Cardiac septum (tissue), 1 donor: Measurements from ENCODE around the gene NEK9. TPM values are rescaled to one million over a fixed set of nuclear protein-coding genes. Genes with fewer than 3 reads are reported as not detected.
"Not testable (repeated sequence)": the region's sequence is repeated elsewhere in the genome, so short reads cannot be mapped to it uniquely, and the experiment has no call there.

Source experiments
- DNase-seq: peaks from one replicate; pipeline ENCODE4 v3.0.0-alpha.2; 2020; ENCODE audit warnings: low spot score
- intact Hi-C: fragments of 100-400 bp; cut with DNase I; formaldehyde crosslinking; loops from one replicate; pipeline ENCODE4 v1.14.0; 2022
- long read RNA-seq: library from polyadenylated mRNA; unstranded; transcript quantifications from one replicate; pipeline ENCODE4 v2.0.0, GENCODE V29; 2021
- total RNA-seq: library from RNA; stranded (reverse); fragmentation: NEBNext Ultra II Directional; extraction: Animal tissue kit (Norgen Biotek cat#: 25700); gene quantifications from one replicate; pipeline ENCODE4 v1.2.1, GENCODE V29; 2021
- donor health status: DM: no; HTN: no; CAD: no.

Gene NEK9
- total RNA-seq: 115 TPM
- long read RNA-seq, full-length matches to known transcripts: 10 of 44 reads
- long read RNA-seq, partial matches to known transcripts: 16 of 44 reads
- long read RNA-seq, other reads (novel, unspliced or antisense): 18 of 44 reads

GRCh38 chr14:75126679-75127473 lies at the start of gene NEK9:
NEK9 (minus strand) TSS chr14:75127048; CDS start chr14:75126921, 127 bp downstream.
- DNase-seq: peak; percentile 95
- intact Hi-C loops: loop anchor here (5.0 kb wide), 1 partner anchor 50 kb away; the partner anchor contains the start of gene TMED10

DNA sequence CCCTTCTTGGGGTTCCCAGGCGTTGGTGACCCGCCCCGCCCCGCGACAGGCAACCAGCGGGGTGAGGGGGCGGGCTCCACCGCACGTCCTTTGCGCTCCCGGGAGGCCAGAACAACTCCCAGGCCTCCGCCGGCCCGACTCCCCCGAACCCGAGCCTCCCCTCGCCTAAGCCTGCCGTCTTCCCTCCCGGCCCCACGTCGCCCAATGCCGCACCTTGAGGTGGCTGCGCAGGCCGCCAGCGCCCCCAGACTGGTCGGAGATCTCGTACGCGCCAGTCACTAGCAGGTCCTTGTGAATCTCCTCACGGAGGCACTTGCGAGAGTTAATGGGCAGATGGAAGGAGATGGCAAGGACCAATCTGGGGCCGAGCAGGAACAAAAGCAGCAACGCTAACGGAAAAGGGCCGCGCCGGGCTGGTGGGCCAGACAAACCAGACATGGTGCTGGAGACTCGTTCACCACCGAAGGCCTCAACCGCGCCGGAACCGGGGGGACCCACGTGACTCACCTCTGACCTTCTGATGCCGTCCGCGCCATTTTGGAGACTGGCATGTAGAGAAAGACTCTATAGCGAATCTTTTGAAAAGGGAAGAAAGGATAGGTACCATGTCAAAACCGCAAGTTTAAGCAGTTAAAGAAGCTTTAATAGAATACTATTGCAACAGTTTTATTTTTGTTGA lies 49.4 kb upstream of the NEK9 start, which contains the start of gene TMED10:
Gene TMED10, minus strand, starts transcription at position 471 of the 679 bp plus-strand sequence. Its CDS starts 33 bp downstream, at position 438.
- DNase-seq: peak; percentile 94
- intact Hi-C loops: loop anchor here (2.0 to 5.0 kb wide), 3 partner anchors 49 to 119 kb away; partner anchors contain the start of gene NEK9

DNA sequence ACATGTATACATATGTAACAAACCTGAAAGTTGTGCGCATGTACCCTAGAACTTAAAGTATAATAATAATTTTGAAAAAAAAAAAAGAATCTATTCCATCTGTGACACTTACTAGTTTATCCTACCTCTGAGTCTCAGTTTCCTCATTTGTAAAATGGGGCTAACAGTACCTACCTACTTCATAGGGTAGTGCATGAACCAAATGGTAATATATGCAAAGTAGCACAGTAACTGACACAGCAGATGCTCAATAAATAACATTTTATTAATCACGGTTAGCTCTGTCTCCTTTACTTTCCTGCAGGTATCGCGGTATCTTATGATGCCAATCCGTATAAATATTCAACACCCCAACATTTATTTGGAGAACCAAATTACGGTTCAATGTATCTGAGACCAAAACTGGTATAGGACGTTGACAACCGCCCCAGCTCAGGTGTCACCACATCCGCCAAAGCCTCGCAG lies 48.9 kb upstream of the NEK9 start:
- no peak for DNase-seq
- intact Hi-C loops: loop anchor here (2.0 to 5.0 kb wide), 3 partner anchors 48 to 119 kb away; partner anchors contain the start of gene NEK9

DNA sequence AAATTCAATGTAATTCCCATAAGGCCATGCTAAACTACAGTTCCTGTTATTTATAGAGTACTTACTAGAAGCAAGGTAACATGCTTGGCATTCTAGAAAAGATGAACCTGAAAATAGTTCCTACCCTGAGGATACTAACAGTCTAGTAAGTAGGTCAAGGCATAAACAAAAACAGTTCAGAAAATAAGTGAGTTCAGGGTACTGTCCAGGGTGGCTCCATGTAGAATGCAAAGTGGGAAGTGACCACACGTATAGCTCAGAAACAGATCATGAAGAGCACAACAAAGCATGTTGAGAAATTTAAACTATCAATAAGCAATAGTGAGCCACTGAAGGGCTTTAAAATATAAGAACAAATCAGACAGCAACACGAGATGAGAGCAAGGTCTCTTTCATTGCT lies 47.2 kb upstream of the NEK9 start:
- intact Hi-C loops: no loop called here

DNA sequence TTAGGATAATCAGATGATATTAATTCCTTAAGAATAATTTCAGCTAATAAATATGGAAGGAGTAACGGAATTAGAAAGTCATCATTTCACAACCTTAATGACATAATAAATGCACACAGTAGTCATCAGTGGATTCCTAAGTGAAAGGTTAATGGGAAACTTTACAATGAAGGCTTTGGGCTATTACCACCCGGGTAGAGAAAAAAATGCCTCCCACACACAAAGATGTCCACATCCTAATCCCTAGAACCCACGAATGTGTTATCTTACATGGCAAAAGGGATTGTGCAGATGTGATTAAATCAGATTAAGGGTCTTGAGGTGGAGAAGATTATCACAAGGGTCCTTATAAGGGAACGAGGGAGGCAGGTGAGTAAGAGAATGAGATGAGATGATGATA lies 43.9 kb upstream of the NEK9 start:
- intact Hi-C loops: no loop called here
- DNase-seq: no peak

More for the DNA sequence above, 47.2 kb upstream of the NEK9 start:
- no peak for DNase-seq

DNA sequence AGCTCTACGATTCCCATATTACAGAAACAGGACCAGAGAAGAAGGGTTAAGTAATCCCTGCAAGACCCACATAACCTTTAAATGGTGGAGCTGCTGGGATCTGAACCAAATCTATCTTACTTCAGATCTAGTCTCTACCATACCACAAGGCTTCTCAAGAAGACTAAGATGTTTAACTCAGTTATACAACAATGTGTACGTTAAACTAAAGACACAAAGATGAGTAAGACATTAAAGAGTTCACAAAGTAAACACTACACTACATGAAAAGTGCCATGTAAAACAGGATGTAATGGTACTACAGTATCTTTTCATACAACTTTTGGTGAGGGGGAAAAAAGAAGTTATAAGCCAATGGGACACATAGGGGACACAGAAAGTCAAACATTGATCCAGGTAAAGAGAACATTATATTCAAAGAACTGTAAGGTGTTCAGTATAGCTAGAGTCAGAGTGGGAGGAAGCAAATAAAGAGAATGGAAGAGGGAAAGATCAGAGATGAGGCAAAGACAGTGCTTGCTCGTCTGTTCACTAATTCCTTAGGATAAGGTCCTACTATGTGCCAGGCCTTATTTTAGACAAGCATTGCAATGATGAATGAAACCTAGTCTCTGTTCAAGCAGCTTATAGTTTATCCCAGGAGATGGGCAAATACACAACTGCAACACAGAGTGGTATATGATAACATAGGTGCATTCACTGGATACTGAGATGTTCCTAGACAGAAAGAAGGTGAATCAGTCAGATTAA lies 41.9 kb upstream of the NEK9 start:
- no peak for DNase-seq
- intact Hi-C loops: no loop called here

GRCh38 chr14:75167325-75167724 lies 40.5 kb upstream of the NEK9 start:
- no peak for DNase-seq
- intact Hi-C loops: no loop called here

DNA sequence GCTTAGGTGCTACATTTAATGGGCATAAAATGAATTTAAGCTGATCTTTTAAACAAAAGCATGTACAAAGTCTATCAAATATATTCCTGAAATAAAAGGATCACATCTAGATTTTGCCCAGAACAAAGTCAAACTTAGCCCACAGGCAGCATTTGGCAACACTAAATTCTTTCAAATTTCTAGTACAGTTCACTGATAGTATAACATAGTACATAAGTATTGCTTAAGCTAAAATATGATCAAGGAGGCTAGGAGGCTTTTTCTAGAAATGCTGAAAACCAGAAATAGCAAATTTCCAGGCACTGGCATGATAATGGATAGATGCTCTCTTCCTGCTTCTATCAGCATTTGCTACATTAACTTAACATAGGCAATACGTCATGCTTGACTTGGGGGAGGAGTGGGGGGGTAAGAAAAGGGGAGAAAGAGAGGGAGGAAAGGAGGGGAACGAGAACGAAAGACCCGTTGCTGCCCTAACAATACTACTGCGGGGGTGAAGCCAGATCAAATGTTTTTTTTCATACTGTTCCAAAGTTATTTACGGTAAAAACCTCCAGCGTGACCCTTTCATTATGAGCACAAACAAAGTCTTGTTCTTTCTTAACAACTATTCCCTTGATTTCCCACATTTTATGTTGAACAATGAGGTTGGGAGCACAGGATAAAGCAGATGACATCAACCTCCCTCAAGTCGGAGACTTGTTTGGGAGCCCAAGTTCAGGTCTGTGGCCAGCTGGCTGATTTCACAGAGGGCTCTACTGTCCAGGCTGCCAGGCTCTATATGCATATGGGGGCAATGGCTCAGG lies 38.9 kb upstream of the NEK9 start:
- intact Hi-C loops: no loop called here
- DNase-seq: no peak

GRCh38 chr14:75164809-75165208 lies 38.0 kb upstream of the NEK9 start:
- DNase-seq: no peak
- intact Hi-C loops: no loop called here

- intact Hi-C loops: no loop called here
- no peak for DNase-seq
These were observed 36.8 kb upstream of the NEK9 start for GRCh38 chr14:75163677-75164076.

DNA sequence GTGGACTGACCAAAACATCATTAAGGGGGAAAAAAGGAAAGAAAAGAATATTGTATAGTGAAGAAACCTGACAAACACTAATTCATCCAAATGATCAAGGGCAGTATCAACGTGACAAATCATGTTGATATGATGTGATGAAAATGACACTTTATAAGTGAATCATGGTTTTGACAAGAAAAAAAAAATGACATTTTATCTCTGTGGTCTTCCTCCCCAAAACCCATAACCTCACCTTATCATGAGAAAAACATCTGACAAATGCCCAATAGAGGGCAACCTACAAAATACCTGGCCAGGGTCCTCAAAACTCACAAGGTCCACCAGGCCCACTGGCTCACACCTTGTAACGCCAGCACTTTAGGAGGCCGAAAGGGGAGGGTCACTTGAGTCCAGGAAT lies 35.8 kb upstream of the NEK9 start:
- intact Hi-C loops: no loop called here
- no peak for DNase-seq

GRCh38 chr14:75158843-75159614 lies 32.2 kb upstream of the NEK9 start:
- no peak for DNase-seq
- intact Hi-C loops: no loop called here

DNA sequence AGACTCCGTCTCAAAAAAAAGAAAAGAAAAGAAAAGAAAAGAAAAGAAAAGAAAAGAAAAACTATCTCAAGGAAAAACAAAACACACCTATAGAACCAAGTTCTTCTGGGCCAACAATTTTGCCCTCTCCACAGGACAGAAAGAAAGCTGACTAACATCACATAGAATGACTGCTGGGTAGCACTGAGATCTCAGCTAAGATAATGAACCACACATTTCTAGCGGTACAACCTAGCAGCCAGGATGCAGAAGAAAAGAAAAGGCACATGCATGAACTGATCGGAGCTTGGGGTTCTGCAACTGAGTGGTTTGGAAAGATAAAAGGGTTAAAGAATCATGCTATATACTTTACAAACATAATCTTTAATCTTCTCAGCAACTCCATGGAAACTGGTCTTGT lies 30.1 kb upstream of the NEK9 start:
- intact Hi-C loops: no loop called here

GRCh38 chr14:75156111-75156510 lies 29.3 kb upstream of the NEK9 start:
- intact Hi-C loops: no loop called here

More for the DNA sequence above, 30.1 kb upstream of the NEK9 start:
- DNase-seq: no peak

GRCh38 chr14:75155169-75155568 lies 28.3 kb upstream of the NEK9 start:
- intact Hi-C loops: no loop called here
- DNase-seq: no peak

More at GRCh38 chr14:75156111-75156510, 29.3 kb upstream of the NEK9 start:
- DNase-seq: no peak

DNA sequence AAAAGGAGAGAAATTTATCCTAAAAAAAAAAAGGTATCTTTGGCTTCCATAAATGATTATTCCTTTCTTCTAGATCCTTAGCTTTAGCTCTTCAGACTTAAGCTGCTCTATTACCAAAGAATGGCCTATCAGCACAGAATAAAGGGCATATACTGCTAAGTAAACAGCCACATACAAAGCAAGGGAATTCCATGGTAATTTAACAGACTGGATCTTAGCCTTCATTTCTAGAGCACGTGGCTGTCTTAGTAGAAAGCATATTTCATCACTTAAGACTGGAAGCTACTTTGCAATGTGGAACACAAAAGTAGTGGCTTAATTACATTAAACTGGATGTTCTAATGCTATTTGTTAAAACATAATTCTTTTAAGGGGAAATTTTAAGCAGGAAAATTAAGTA lies 26.4 kb upstream of the NEK9 start:
- intact Hi-C loops: no loop called here
- DNase-seq: no peak

GRCh38 chr14:75151851-75152250 lies 25.0 kb upstream of the NEK9 start:
- intact Hi-C loops: no loop called here
- DNase-seq: no peak

DNA sequence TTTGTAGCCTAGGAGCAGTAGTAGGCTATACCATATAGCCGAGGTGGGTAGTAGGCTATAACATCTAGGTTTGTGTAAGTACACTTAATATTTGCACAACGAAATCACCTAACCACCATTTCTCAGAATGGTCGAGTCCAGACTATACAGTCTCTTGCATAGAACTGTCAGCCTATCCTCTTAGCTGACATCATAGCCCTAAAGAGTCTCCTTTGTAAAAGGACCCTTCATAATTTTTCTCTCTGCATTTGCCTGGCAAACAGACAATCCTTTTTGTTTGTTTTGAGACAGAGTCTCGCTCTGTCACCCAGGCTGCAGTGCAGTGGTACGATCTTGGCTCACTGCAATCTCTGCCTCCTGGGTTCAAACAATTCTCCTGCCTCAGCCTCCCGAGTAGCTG lies 23.8 kb upstream of the NEK9 start:
- intact Hi-C loops, DNase-seq: not testable (repeated sequence)
